Spinal cord (tissue), 10 donors: ENCODE measurements around the gene CUL1. TPM values are rescaled to one million over a fixed set of nuclear protein-coding genes. Genes with fewer than 3 reads are reported as not detected.
A peak's percentile ranks its signal among the peaks of the same experiment; 100 is the strongest.

Experiments used
- DNase-seq, 6 donors: peaks; one replicate each; pipeline versions ENCODE4 v3.0.0 to v3.0.0-alpha.2; 2013 to 2015; ENCODE audit warnings: low spot score in 6 of 6, low read depth in 4 of 6
- H3K27ac ChIP-seq: one replicate; pipeline ENCODE4 v1.5.1; 2013; ENCODE audit warnings: low read depth, low read length, control low read depth
- H3K27me3 ChIP-seq: one replicate; pipeline ENCODE4 v1.6.1; 2013; ENCODE audit warnings: low read length; ENCODE audit not compliant: control insufficient read depth, insufficient read depth
- H3K36me3 ChIP-seq: one replicate; pipeline ENCODE4 v1.6.1; 2013; ENCODE audit warnings: low read length; ENCODE audit not compliant: control insufficient read depth, insufficient read depth
- H3K4me1 ChIP-seq: one replicate; pipeline ENCODE4 v1.6.1; 2013; ENCODE audit warnings: low read length; ENCODE audit not compliant: control insufficient read depth, insufficient read depth
- H3K4me3 ChIP-seq: one replicate; pipeline ENCODE4 v1.5.1; 2013; ENCODE audit warnings: low read depth, low read length, control low read depth
- H3K9me3 ChIP-seq: one replicate; pipeline ENCODE4 v1.6.1; 2013; ENCODE audit warnings: low read length; ENCODE audit not compliant: control insufficient read depth, insufficient read depth
- WGBS: methylation state at CpG from one replicate; pipeline ENCODE4 v1.1.5; 2013; ENCODE audit warnings: missing lambda C conversion rate; ENCODE audit not compliant: insufficient coverage; 5-methylcytosine and 5-hydroxymethylcytosine counted together
- polyA plus RNA-seq, 2 donors: library from polyadenylated mRNA; unstranded; fragments of 120-200 nt; gene quantifications; one replicate each; pipeline ENCODE4 v1.2.1, GENCODE V29; 2013; ENCODE audit not compliant: insufficient read length in 2 of 2
- total RNA-seq, 2 donors: library from RNA; depleted of rRNA in 1 of 2; stranded (reverse); fragments of 120-200 nt in 1 of 2; fragments of >200 nt in 1 of 2; gene quantifications; one replicate each; pipeline versions ENCODE4 v1.2.3 to v1.2.4, GENCODE V29; 2013 to 2014
- donor health status: healthy.

CUL1 gene
- total and polyA plus RNA-seq, 4 donors = 48.4 to 61.4 (median 53.1) TPM

DNA sequence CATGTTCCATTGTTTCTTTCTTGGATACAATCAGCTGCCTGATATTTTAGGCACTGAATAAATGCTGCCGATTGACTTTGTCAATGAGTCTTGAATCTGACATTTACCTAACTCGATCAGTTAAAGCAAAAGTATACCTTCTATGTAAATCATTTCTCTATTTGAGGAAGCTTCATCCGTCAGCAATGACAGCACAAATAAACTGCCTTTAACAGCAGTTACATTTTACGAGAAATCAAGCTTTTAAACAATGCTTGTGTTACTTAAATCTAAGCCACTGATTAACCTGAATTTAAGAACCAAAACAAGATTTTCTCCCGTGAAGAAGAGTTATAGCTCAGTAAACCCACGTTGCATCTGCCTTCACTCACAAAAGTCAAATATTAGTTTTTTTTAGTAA is 71.3 kb downstream of the CUL1 start:
- no peak overlapping the region for H3K4me3 ChIP-seq
- H3K9me3 ChIP-seq = no peaks in the 10 kb centered on the region
- peaks cover 5% of the 10 kb centered on the region for H3K36me3 ChIP-seq
- DNase-seq = no peak
- WGBS = 83% methylated on average over 3 of the region's 6 CpGs
- H3K27ac ChIP-seq = no peak overlapping the region
- no peaks in the 10 kb centered on the region for H3K27me3 ChIP-seq
- H3K4me1 ChIP-seq = no peaks in the 10 kb centered on the region

GRCh38 chr7:148772297-148773089 is 73.8 kb downstream of the CUL1 start:
- DNase-seq = peak in 1 of 6 donors; percentile 46
- 87% methylated on average over 5 of the region's 8 CpGs for WGBS
- Histone ChIP-seq H3K4me3 (no peak overlapping the region), H3K27ac (no peak overlapping the region), H3K36me3 (peaks cover 2% of the 10 kb centered on the region), H3K27me3 (no peaks in the 10 kb centered on the region), H3K4me1 (no peaks in the 10 kb centered on the region), H3K9me3 (no peaks in the 10 kb centered on the region)

- Histone ChIP-seq H3K27ac (no peak overlapping the region), H3K4me1 (no peaks in the 10 kb centered on the region), H3K36me3 (peaks cover 2% of the 10 kb centered on the region), H3K4me3 (no peak overlapping the region), H3K9me3 (no peaks in the 10 kb centered on the region), H3K27me3 (no peaks in the 10 kb centered on the region)
- 48% methylated on average over 9 of the region's 10 CpGs for WGBS
- DNase-seq = peak in 2 of 6 donors; percentile 15 to 50
Measured at GRCh38 chr7:148773334-148773733, 74.6 kb downstream of the CUL1 start.

DNA sequence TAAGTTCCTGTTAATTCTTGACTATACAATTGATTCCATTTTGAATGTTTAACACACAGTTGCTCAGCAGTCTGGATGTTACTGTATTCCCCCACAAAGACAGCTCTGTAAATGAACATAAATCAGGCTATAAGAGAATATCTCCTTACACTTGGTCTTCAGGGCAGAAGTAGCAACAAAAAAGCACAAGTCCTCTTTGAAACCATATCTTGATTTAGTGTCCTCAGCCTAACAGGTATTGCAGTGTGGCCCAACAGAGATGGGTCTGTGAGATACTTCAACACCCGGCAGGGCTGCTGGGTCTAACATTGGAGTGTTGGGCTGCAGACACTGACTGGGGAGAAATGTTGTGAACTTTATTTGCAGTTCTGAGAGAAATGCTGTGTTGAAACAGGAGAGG is 75.8 kb downstream of the CUL1 start:
- Histone ChIP-seq H3K4me1 (no peaks in the 10 kb centered on the region), H3K27ac (no peak overlapping the region), H3K36me3 (peaks cover 2% of the 10 kb centered on the region), H3K4me3 (no peak overlapping the region), H3K9me3 (no peaks in the 10 kb centered on the region), H3K27me3 (no peaks in the 10 kb centered on the region)
- 60% methylated on average over 1 of the region's 1 CpG for WGBS
- no peak for DNase-seq

- no peak overlapping the region for H3K4me3 ChIP-seq
Measured at GRCh38 chr7:148782757-148783456, 84.2 kb downstream of the CUL1 start.

DNA sequence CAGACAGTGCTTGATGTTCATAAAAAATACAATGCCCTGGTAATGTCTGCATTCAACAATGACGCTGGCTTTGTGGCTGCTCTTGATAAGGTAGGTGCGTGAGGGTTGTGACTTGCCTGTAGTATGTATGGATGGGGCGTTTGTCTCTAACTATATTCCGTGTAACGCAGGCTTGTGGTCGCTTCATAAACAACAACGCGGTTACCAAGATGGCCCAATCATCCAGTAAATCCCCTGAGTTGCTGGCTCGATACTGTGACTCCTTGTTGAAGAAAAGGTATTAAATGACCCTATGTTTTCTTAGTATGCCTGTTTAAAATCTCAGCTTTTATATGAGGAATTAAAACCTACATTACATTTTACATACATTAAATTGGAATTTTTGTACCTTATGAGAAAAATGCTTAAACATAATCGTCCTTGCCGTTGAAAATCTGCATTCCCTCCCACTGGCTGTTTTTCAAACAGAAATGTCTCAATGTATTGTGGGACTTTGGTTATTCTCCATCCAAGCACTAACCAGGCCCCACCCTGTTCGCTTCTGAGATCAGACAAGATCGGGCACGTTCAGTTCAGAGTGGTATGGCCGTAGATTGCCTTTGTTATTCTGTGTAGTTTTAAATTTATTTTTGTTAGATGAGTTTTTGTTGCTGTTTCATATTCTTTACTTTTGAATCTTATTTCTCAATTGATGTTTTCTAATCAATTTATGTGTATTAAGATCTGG is 85.3 kb downstream of the CUL1 start:
- 83% methylated on average over 3 of the region's 15 CpGs for WGBS
- H3K4me1 ChIP-seq = no peaks in the 10 kb centered on the region
- no peak overlapping the region for H3K4me3 ChIP-seq
- peaks cover 35% of the 10 kb centered on the region for H3K36me3 ChIP-seq
- H3K9me3 ChIP-seq = no peaks in the 10 kb centered on the region
- no peak for DNase-seq
- no peaks in the 10 kb centered on the region for H3K27me3 ChIP-seq
- no peak overlapping the region for H3K27ac ChIP-seq

More at GRCh38 chr7:148782757-148783456, 84.2 kb downstream of the CUL1 start:
- no peaks in the 10 kb centered on the region for H3K4me1 ChIP-seq
- 74% methylated on average over 35 of the region's 44 CpGs for WGBS
- H3K9me3 ChIP-seq = no peaks in the 10 kb centered on the region
- no peaks in the 10 kb centered on the region for H3K27me3 ChIP-seq
- no peak overlapping the region for H3K27ac ChIP-seq
- H3K36me3 ChIP-seq = peaks cover 33% of the 10 kb centered on the region
- DNase-seq = peak in 1 of 6 donors; percentile 46

- Histone ChIP-seq H3K4me1 (no peaks in the 10 kb centered on the region), H3K9me3 (no peaks in the 10 kb centered on the region), H3K27ac (no peak overlapping the region), H3K27me3 (no peaks in the 10 kb centered on the region), H3K36me3 (peaks cover 45% of the 10 kb centered on the region), H3K4me3 (no peak overlapping the region)
- 97% methylated on average over 12 of the region's 14 CpGs for WGBS
- DNase-seq = no peak
Measured at GRCh38 chr7:148787571-148788295, 89.0 kb downstream of the CUL1 start.

- Histone ChIP-seq H3K36me3 (peaks cover 47% of the 10 kb centered on the region), H3K27ac (no peak overlapping the region), H3K9me3 (no peaks in the 10 kb centered on the region), H3K4me3 (no peak overlapping the region), H3K27me3 (no peaks in the 10 kb centered on the region), H3K4me1 (no peaks in the 10 kb centered on the region)
- 97% methylated on average over 3 of the region's 7 CpGs for WGBS
- no peak for DNase-seq
Measured at GRCh38 chr7:148789220-148789619, 90.5 kb downstream of the CUL1 start.

GRCh38 chr7:148790131-148790726 is 91.5 kb downstream of the CUL1 start:
- no peaks in the 10 kb centered on the region for H3K4me1 ChIP-seq
- DNase-seq = no peak
- no peak overlapping the region for H3K4me3 ChIP-seq
- H3K27ac ChIP-seq = no peak overlapping the region
- 67% methylated on average over 1 of the region's 8 CpGs for WGBS
- H3K36me3 ChIP-seq = peaks cover 54% of the 10 kb centered on the region
- H3K9me3 ChIP-seq = no peaks in the 10 kb centered on the region
- no peaks in the 10 kb centered on the region for H3K27me3 ChIP-seq
